OCI-LY7 (cell line): ENCODE results near the gene GXYLT1. TPM values are rescaled to one million over a fixed set of nuclear protein-coding genes. Genes with fewer than 3 reads are reported as not detected.
A peak's percentile ranks its signal among the peaks of the same experiment; 100 is the strongest.

Source experiments
- BruUV-seq: library from RNA; stranded (reverse); fragments of 400-500 nt; replicated peaks from 2 replicates; lab custom pipeline; 2021; lab: Mats Ljungman, UMichigan
- CTCF ChIA-PET: fragments of 300-600 bp; sonication (Branson Sonifier 250); formaldehyde crosslinking; loops from one replicate; lab custom pipeline; 2022; ENCODE audit warnings: antibody characterized with exemption; ENCODE audit not compliant: unreplicated experiment; lab: Charles Lee
- POLR2A ChIA-PET: fragments of 300-600 bp; sonication (Branson Sonifier 250); formaldehyde crosslinking; loops from one replicate; lab custom pipeline; 2022; ENCODE audit warnings: antibody characterized with exemption; lab: Charles Lee
- DNase-seq: peaks from one replicate; pipeline ENCODE4 v3.0.0-alpha.2; 2015; ENCODE audit warnings: low spot score
- H2AFZ ChIP-seq: fragments of 200-600 bp; sonication (generic), shearing (Covaris generic); 2 replicates; pipeline ENCODE4 v1.6.1; 2014; ENCODE audit warnings: mild to moderate bottlenecking, antibody characterized with exemption, low read length, moderate library complexity
- H3K27ac ChIP-seq: fragments of 200-600 bp; sonication (generic); 2 replicates; pipeline ENCODE4 v1.5.1; 2014; ENCODE audit warnings: mixed run types, low read depth, mild to moderate bottlenecking, moderate library complexity, low read length, inconsistent platforms; ENCODE audit not compliant: poor library complexity, severe bottlenecking
- H3K36me3 ChIP-seq: fragments of 200-600 bp; sonication (generic); 2 replicates; pipeline ENCODE4 v1.6.1; 2014; ENCODE audit warnings: mild to moderate bottlenecking, antibody characterized with exemption, low read length, moderate library complexity, mixed read lengths; ENCODE audit not compliant: insufficient read depth
- H3K4me1 ChIP-seq: fragments of 200-600 bp; sonication (generic); 2 replicates; pipeline ENCODE4 v1.5.1; 2014; ENCODE audit warnings: mild to moderate bottlenecking, low read length; ENCODE audit not compliant: insufficient read depth, poor library complexity, severe bottlenecking
- H3K4me2 ChIP-seq: fragments of 200-600 bp; sonication (generic); 2 replicates; pipeline ENCODE4 v1.6.1; 2014; ENCODE audit warnings: mild to moderate bottlenecking, low read length
- H3K4me3 ChIP-seq: fragments of 200-600 bp; sonication (generic); 2 replicates; pipeline ENCODE4 v1.5.1; 2014; ENCODE audit warnings: mild to moderate bottlenecking, low read depth, low read length; ENCODE audit not compliant: poor library complexity, severe bottlenecking
- H3K79me2 ChIP-seq: fragments of 200-600 bp; sonication (generic); 2 replicates; pipeline ENCODE4 v1.6.1; 2016; ENCODE audit warnings: low read depth, mild to moderate bottlenecking, low read length, moderate library complexity, mixed read lengths; ENCODE audit not compliant: insufficient read depth
- H3K9me2 ChIP-seq: fragments of 200-600 bp; sonication (generic); 2 replicates; pipeline ENCODE4 v1.6.1; 2016; ENCODE audit warnings: mild to moderate bottlenecking, low read length, mixed read lengths; ENCODE audit not compliant: insufficient read depth
- H3K9me3 ChIP-seq: fragments of 200-600 bp; sonication (generic); 2 replicates; pipeline ENCODE4 v1.6.1; 2014; ENCODE audit warnings: mild to moderate bottlenecking, mixed run types, low read length, mixed read lengths
- H4K20me1 ChIP-seq: fragments of 200-600 bp; sonication (generic); 2 replicates; pipeline ENCODE4 v1.6.1; 2014; ENCODE audit warnings: mild to moderate bottlenecking, antibody characterized with exemption, low read length, moderate library complexity, mixed read lengths; ENCODE audit not compliant: insufficient read depth
- CTCF ChIP-seq: fragments of 200-600 bp; sonication (generic); conservative IDR thresholded peaks from 2 replicates; pipeline ENCODE4 v1.5.1; 2014; ENCODE audit warnings: mild to moderate bottlenecking, antibody characterized with exemption, low read length, moderate library complexity, mixed read lengths
- EZH2phosphoT487 ChIP-seq: fragments of 200-600 bp; sonication (generic); IDR thresholded peaks from 2 replicates; pipeline ENCODE4 v1.6.1; 2018; ENCODE audit warnings: low read depth, borderline replicate concordance, mild to moderate bottlenecking, mixed run types, antibody characterized with exemption, low read length, moderate library complexity, mixed read lengths
- intact Hi-C: fragments of 100-400 bp; cut with micrococcal nuclease; formaldehyde crosslinking; loops from one replicate; pipeline ENCODE4 v1.10.0; 2022; ENCODE audit not compliant: unreplicated experiment
- total RNA-seq, 2 experiments: library from RNA; depleted of rRNA in 1 of 2; stranded (reverse); fragments of >200 nt in 1 of 2; shearing (Covaris generic) in 1 of 2; gene quantifications; 2 replicates each; pipeline ENCODE4 v1.2.3, GENCODE V29; 2014 to 2022

Gene GXYLT1
- total RNA-seq, 2 experiments from 2014 or later = 9.0 to 11.1 TPM

GRCh38 chr12:42130672-42131402 is 13.8 kb downstream of the GXYLT1 start:
- H3K4me1 ChIP-seq = no peaks in the 10 kb centered on the region
- no peak overlapping the region for H3K4me3 ChIP-seq
- no peak overlapping the region for H2AFZ ChIP-seq
- peaks cover 48% of the 10 kb centered on the region; the same call in 1 of the 2 replicates for H3K79me2 ChIP-seq
- intact Hi-C loops = loop anchor here (5.0 kb wide), 1 partner anchor 241 kb away; no protein-coding TSS in a partner anchor
- ChIA-PET CTCF (no interaction called here), POLR2A (no interaction called here)
- no peaks in the 10 kb centered on the region for H3K9me3 ChIP-seq
- no peak overlapping the region for H3K27ac ChIP-seq
- DNase-seq = no peak
- H4K20me1 ChIP-seq = peaks cover 13% of the 10 kb centered on the region; the same call in 1 of the 2 replicates
- no peaks in the 10 kb centered on the region for H3K36me3 ChIP-seq
- BruUV-seq = no TSS peak
- TF ChIP-seq EZH2phosphoT487 (no peak), CTCF (no peak)
- H3K9me2 ChIP-seq = no peaks in the 10 kb centered on the region
- no peak overlapping the region for H3K4me2 ChIP-seq

GRCh38 chr12:42129595-42130204 is 15.0 kb downstream of the GXYLT1 start:
- peak; percentile 29 for DNase-seq
- no peaks in the 10 kb centered on the region for H3K9me3 ChIP-seq
- intact Hi-C loops = loop anchor here (2.0 to 10.0 kb wide), 3 partner anchors 203 to 435 kb away; no protein-coding TSS in a partner anchor
- H3K4me3 ChIP-seq = no peak overlapping the region
- H3K9me2 ChIP-seq = no peaks in the 10 kb centered on the region
- H3K36me3 ChIP-seq = no peaks in the 10 kb centered on the region
- H3K4me1 ChIP-seq = no peaks in the 10 kb centered on the region
- no TSS peak for BruUV-seq
- TF ChIP-seq EZH2phosphoT487 (no peak), CTCF (peak; percentile 83)
- ChIA-PET POLR2A (interaction anchor here (0.5 kb wide), 1 partner anchor 8 kb away, joined by 3 read pairs; no protein-coding TSS in a partner anchor), CTCF (no interaction called here)
- H3K4me2 ChIP-seq = no peak overlapping the region
- H3K27ac ChIP-seq = no peak overlapping the region
- H2AFZ ChIP-seq = no peak overlapping the region
- H4K20me1 ChIP-seq = peaks cover 7% of the 10 kb centered on the region; the same call in 1 of the 2 replicates
- H3K79me2 ChIP-seq = peaks cover 37% of the 10 kb centered on the region; the same call in 1 of the 2 replicates
